ENCODE measurements around the gene TMEM182.
A peak's percentile ranks its signal among the peaks of the same experiment; 100 is the strongest.

TMEM182 gene

DNA sequence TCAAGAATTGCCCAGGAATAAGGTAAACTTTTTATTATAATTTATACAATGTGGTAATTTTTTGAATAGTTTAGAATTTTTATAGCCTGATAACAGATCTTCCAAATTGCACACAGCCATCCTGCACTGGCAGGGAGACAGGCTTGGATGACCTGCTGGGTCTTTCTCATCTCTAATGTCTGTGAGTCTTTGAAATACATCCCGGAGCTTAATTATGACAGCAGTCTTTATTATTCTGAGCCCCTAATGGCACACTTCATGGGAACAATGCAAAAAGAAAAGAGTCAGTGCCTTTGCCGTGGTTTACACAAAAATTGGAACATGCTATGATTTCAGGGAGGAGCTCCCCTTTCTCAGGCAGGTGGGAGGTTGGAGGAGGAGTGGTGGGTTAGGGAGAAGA is 71.0 kb downstream of the TMEM182 start:
- Histone ChIP-seq H3K9me3 (ENCODE audit: control insufficient read depth, insufficient read depth, low read length) (no peaks in the 10 kb centered on the region), H3K27ac (ENCODE audit: low read length) (no peak overlapping the region), H3K4me1 (ENCODE audit: control insufficient read depth, insufficient read depth, low read length) (no peaks in the 10 kb centered on the region), H3K4me3 (ENCODE audit: low read length) (no peak overlapping the region), H3K27me3 (ENCODE audit: control insufficient read depth, insufficient read depth, low read length) (no peaks in the 10 kb centered on the region), H3K36me3 (ENCODE audit: control insufficient read depth, insufficient read depth, low read length) (no peaks in the 10 kb centered on the region)
- no CpG with 5 or more reads among the region's 2 CpGs for WGBS (ENCODE audit: insufficient coverage, insufficient read length)
- DNase-seq (ENCODE audit: low read depth, low spot score), result no peak

DNA sequence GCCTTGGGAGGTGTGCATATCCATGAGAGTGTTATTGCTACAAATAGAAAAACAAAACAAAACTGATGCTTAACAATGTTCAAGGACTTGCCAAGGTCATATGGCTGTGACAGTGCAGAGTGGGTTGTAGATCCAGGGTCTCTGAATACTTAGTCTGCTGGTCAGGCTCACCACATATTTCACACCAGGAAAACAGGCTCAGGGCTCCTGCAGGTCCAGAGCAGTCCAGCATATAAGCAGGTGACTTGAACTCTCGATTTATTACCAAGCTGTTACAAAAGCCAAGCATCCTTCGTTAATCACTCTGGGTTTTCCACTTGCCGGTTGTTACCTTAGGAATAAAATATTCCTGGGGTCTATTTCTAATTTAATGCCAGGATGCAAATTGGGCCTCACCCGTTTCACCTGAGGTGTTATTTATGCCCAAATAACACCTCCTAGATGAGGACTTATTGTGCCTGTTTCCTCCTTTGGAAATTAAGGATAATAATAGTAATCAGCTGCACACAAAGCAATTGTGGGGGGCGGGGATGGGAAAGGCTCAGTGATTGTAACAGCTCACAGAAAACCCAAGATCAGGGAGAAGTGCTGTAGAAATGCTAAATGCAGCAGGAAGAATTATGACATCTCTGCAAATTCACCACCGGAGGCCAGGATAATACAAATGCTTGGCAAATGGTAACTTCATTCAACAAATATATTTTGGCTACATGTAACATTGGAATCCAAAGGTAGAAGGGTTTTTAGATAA is 72.9 kb downstream of the TMEM182 start:
- WGBS (ENCODE audit: insufficient coverage, insufficient read length), result no CpG with 5 or more reads among the region's 6 CpGs
- DNase-seq (ENCODE audit: low read depth, low spot score), result no peak
- no peaks in the 10 kb centered on the region for H3K36me3 ChIP-seq (ENCODE audit: control insufficient read depth, insufficient read depth, low read length)
- H3K4me1 ChIP-seq (ENCODE audit: control insufficient read depth, insufficient read depth, low read length), result no peaks in the 10 kb centered on the region
- H3K27me3 ChIP-seq (ENCODE audit: control insufficient read depth, insufficient read depth, low read length), result no peaks in the 10 kb centered on the region
- no peaks in the 10 kb centered on the region for H3K9me3 ChIP-seq (ENCODE audit: control insufficient read depth, insufficient read depth, low read length)
- no peak overlapping the region for H3K27ac ChIP-seq (ENCODE audit: low read length)
- H3K4me3 ChIP-seq (ENCODE audit: low read length), result no peak overlapping the region

DNA sequence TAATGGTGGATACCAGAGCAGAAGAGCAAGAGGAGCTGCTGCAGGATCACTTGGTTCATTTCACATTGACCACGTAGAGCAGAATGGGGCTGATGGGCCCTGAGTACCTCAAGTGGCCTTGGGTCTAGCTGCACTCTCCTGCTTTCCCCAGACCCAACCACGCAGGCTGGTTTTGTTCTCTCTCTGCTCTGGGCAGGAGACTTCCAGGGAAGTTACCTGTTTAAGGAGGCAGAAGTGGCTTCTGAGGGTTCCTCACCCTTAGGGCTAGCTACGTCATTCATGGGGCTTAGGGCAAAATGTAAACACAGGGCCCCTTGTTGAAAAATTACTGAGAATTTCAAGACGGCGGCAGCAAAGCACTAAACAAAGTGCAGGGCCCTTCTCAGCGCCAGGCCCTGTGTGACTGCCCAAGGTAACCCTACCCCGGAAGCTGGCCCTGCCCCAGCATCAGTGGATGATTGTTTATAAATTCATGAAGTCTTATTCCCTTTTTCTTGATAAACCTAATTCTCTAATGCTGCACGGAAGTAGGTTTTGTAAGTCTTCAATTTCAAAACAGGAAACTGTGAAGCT is 75.9 kb downstream of the TMEM182 start:
- no CpG with 5 or more reads among the region's 8 CpGs for WGBS (ENCODE audit: insufficient coverage, insufficient read length)
- Histone ChIP-seq H3K4me3 (ENCODE audit: low read length) (no peak overlapping the region), H3K27ac (ENCODE audit: low read length) (no peak overlapping the region), H3K9me3 (ENCODE audit: control insufficient read depth, insufficient read depth, low read length) (no peaks in the 10 kb centered on the region), H3K27me3 (ENCODE audit: control insufficient read depth, insufficient read depth, low read length) (no peaks in the 10 kb centered on the region), H3K4me1 (ENCODE audit: control insufficient read depth, insufficient read depth, low read length) (no peaks in the 10 kb centered on the region), H3K36me3 (ENCODE audit: control insufficient read depth, insufficient read depth, low read length) (no peaks in the 10 kb centered on the region)
- DNase-seq (ENCODE audit: low read depth, low spot score), result no peak

DNA sequence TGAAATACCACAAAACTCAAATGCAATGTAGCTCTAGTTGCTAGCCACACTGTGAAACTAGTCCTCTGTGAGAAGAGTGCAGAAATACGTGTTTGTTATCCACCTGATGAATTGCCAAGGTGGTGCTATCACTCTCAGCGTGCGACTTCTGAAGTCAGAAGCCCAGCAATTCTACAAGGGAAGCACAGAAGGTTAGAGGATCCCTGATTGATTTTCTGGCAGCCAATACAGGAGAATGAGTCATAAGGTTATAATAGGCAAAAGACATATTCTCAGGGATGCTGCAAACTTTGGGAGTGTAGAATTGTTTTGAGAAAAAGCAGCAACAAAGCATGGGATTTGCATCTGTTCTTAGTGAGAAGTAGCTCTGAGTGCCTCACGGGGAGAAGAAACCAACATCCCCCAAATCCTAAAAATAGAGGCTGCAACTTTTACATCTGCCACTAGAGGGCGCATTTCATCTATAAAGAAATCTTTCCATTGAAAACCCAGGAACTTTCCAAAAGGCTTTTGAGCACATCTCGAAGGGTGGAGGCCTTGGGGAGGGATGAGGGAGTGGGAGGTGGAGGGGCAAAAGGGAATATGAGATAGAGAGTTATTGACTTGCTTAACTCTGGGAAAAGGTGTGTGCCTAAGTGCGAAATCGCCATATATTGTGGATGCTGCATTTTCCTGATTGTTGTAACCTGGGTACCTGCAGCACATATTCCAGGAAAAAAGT is 78.0 kb downstream of the TMEM182 start:
- Histone ChIP-seq H3K27ac (ENCODE audit: low read length) (no peak overlapping the region), H3K9me3 (ENCODE audit: control insufficient read depth, insufficient read depth, low read length) (no peaks in the 10 kb centered on the region), H3K36me3 (ENCODE audit: control insufficient read depth, insufficient read depth, low read length) (no peaks in the 10 kb centered on the region), H3K4me1 (ENCODE audit: control insufficient read depth, insufficient read depth, low read length) (no peaks in the 10 kb centered on the region), H3K4me3 (ENCODE audit: low read length) (no peak overlapping the region), H3K27me3 (ENCODE audit: control insufficient read depth, insufficient read depth, low read length) (no peaks in the 10 kb centered on the region)
- peak; percentile 18 for DNase-seq (ENCODE audit: low read depth, low spot score)
- WGBS (ENCODE audit: insufficient coverage, insufficient read length), result no CpG with 5 or more reads among the region's 8 CpGs

DNA sequence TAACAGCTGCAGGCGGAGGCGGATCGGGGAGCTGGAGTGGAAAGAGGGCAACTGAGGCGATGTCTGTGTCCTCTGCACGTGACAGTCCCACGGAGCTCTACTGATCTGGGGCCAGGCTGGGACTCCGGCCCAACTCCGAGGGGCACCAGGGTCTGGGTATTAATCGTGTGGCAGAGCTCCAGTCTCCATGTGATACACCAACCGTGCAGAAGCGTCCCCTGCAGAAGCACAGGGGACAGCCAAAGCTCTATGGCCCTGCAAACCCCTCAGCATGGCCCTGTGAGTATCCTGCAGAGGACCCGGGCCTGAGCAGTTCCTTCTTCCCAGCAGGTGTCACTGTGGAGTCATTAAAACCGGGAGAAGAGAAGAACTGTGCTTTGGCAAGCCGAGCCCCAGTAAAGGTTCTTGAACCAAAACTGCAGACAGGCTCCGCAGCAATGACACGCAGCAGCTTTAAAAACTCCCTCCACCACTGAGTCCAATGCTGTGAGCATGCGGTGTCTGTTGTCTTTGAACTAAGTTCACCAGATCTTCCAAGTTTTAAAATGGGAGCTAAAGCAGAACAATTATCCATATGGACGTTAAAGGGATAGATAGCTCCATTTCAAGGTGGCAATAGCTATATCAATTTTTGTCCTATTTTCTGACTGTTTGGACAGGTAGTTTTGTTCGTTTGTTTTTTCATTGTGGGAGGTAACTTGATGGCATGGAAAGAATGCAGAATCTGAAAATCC is 79.4 kb downstream of the TMEM182 start:
- H3K27ac ChIP-seq (ENCODE audit: low read length), result no peak overlapping the region
- WGBS (ENCODE audit: insufficient coverage, insufficient read length), result no CpG with 5 or more reads among the region's 19 CpGs
- no peaks in the 10 kb centered on the region for H3K27me3 ChIP-seq (ENCODE audit: control insufficient read depth, insufficient read depth, low read length)
- H3K4me1 ChIP-seq (ENCODE audit: control insufficient read depth, insufficient read depth, low read length), result no peaks in the 10 kb centered on the region
- no peaks in the 10 kb centered on the region for H3K9me3 ChIP-seq (ENCODE audit: control insufficient read depth, insufficient read depth, low read length)
- peak; percentile 67 for DNase-seq (ENCODE audit: low read depth, low spot score)
- H3K36me3 ChIP-seq (ENCODE audit: control insufficient read depth, insufficient read depth, low read length), result no peaks in the 10 kb centered on the region
- H3K4me3 ChIP-seq (ENCODE audit: low read length), result no peak overlapping the region

DNA sequence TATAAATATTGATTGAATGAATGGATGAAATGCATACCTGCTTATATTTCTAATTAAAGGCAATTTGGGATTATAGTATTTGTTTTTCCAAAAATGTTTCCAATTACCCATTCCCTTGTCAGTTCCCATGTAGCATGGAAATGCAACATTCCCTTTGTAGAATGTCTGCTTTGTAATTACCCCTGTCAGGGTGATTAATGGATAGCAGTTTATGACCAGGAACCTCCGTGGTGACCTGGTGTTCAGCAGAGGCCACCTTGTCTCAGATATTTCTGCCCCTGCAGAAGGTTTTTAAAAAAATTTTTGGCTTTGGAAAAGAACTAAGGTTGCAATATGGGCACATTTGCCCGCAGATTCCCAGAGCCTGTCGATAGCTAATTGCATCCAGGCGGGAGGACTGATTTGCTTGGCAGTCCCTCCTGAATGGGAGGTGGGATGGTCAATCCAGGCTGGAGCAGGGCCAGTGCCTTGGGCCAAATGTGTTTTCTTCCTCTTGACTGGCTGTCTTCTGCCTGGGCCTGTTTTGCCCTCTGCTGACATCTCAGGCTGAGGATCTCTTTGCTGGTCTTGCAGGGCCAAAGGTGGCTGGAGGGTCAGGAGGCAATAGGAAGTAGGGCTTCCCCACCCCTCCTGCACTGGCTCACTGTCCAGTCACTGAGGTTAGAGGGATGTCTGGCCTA is 82.1 kb downstream of the TMEM182 start:
- H3K4me3 ChIP-seq (ENCODE audit: low read length), result no peak overlapping the region
- no peaks in the 10 kb centered on the region for H3K27me3 ChIP-seq (ENCODE audit: control insufficient read depth, insufficient read depth, low read length)
- no peaks in the 10 kb centered on the region for H3K9me3 ChIP-seq (ENCODE audit: control insufficient read depth, insufficient read depth, low read length)
- no peak overlapping the region for H3K27ac ChIP-seq (ENCODE audit: low read length)
- no peak for DNase-seq (ENCODE audit: low read depth, low spot score)
- H3K4me1 ChIP-seq (ENCODE audit: control insufficient read depth, insufficient read depth, low read length), result no peaks in the 10 kb centered on the region
- H3K36me3 ChIP-seq (ENCODE audit: control insufficient read depth, insufficient read depth, low read length), result no peaks in the 10 kb centered on the region
- no CpG with 5 or more reads among the region's 4 CpGs for WGBS (ENCODE audit: insufficient coverage, insufficient read length)

DNA sequence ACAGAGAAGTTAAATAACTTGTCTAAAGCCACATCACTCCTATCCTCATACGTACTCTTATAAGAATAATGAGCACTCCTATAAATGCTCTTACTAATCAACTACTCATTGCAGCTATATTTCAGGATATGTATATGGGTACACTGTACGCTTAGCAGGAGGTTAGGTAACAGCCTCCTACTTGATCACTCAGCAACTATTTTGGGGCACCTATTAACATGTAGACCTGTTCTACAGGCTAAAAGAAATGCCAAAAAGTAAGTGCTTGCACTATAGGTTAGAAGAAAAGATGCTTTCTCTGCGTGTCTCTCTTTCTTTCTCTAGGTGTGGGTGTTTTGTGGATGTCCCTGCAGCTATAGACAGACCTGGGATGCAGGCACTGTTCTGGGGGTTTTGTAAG is 83.1 kb downstream of the TMEM182 start:
- Histone ChIP-seq H3K27me3 (ENCODE audit: control insufficient read depth, insufficient read depth, low read length) (no peaks in the 10 kb centered on the region), H3K36me3 (ENCODE audit: control insufficient read depth, insufficient read depth, low read length) (no peaks in the 10 kb centered on the region), H3K27ac (ENCODE audit: low read length) (no peak overlapping the region), H3K4me1 (ENCODE audit: control insufficient read depth, insufficient read depth, low read length) (no peaks in the 10 kb centered on the region), H3K9me3 (ENCODE audit: control insufficient read depth, insufficient read depth, low read length) (no peaks in the 10 kb centered on the region), H3K4me3 (ENCODE audit: low read length) (no peak overlapping the region)
- WGBS (ENCODE audit: insufficient coverage, insufficient read length), result no CpG with 5 or more reads among the region's 3 CpGs
- DNase-seq (ENCODE audit: low read depth, low spot score), result no peak

DNA sequence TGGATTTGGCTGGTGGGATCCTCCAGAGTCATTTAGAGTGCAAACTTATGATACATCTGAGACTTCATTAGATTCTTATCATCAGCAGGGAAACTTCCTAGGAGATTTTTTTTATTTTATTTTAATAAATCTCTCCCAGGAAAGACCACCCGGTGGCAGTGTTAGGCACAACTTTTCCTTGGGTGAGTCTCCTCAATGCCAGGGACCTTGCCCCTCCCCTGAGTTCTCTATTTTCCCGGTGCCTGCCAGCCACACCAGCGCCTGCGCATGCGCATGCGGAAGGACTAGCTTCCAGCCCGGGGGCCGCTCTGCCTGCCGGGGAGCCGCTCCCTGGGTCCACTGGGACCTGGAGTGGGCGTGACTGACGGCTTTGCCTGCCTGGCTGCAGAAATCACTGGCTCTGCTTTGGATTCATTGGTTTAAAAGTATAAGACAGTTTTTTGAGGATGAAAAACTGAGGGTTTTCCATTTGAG is 86.6 kb downstream of the TMEM182 start:
- Histone ChIP-seq H3K36me3 (ENCODE audit: control insufficient read depth, insufficient read depth, low read length) (no peaks in the 10 kb centered on the region), H3K27ac (ENCODE audit: low read length) (no peak overlapping the region), H3K4me1 (ENCODE audit: control insufficient read depth, insufficient read depth, low read length) (no peaks in the 10 kb centered on the region), H3K4me3 (ENCODE audit: low read length) (no peak overlapping the region), H3K9me3 (ENCODE audit: control insufficient read depth, insufficient read depth, low read length) (no peaks in the 10 kb centered on the region), H3K27me3 (ENCODE audit: control insufficient read depth, insufficient read depth, low read length) (no peaks in the 10 kb centered on the region)
- WGBS (ENCODE audit: insufficient coverage, insufficient read length), result no CpG with 5 or more reads among the region's 12 CpGs
- DNase-seq (ENCODE audit: low read depth, low spot score), result peak; percentile 66

DNA sequence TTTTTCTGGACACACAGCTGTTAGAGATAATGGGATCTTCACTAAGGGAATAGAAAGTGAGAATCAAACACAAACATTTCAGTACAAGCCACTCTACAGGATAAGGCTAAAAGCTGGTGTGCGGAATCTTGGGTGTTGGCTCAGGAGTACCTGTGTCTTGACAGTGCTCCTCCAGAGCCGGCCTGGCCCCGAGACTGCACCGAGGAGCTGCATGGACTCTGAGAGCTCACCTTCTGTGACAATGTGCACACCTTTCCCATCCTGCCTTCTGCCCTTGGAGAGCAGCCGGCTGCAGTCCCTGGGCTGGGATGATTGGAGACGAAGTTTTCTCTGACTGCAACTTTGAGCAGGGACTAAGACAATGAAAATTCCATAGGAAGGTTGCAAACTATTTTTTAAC is 89.1 kb downstream of the TMEM182 start:
- Histone ChIP-seq H3K4me1 (ENCODE audit: control insufficient read depth, insufficient read depth, low read length) (no peaks in the 10 kb centered on the region), H3K27me3 (ENCODE audit: control insufficient read depth, insufficient read depth, low read length) (no peaks in the 10 kb centered on the region), H3K9me3 (ENCODE audit: control insufficient read depth, insufficient read depth, low read length) (no peaks in the 10 kb centered on the region; the same call in 1 of the 2 replicates)

DNA sequence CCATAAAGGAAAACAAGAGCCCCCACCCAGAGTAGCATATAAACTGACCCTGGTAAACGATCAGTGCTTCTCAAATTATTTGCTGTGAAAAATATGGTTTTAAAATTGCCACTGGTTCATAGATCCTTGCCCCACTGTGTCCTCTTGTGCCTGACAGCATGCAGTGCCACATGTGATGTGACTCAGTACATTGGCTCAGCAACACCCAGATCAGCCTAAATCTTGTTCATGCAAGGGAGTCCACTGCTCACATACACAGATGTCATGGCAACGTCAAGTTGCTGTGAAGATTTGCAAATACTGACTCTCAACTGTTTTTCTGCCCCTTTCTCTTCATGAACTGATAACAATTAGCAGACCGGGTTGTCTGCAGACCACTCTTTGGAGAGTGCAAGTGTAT is 91.0 kb downstream of the TMEM182 start:
- H3K36me3 ChIP-seq (ENCODE audit: control insufficient read depth, insufficient read depth, low read length), result no peaks in the 10 kb centered on the region
- H3K4me3 ChIP-seq (ENCODE audit: low read length), result no peak overlapping the region
- DNase-seq (ENCODE audit: low read depth, low spot score), result no peak
- H3K27ac ChIP-seq (ENCODE audit: low read length), result no peak overlapping the region
- no peaks in the 10 kb centered on the region; the same call in 1 of the 2 replicates for H3K9me3 ChIP-seq (ENCODE audit: control insufficient read depth, insufficient read depth, low read length)
- no peaks in the 10 kb centered on the region for H3K27me3 ChIP-seq (ENCODE audit: control insufficient read depth, insufficient read depth, low read length)
- no peaks in the 10 kb centered on the region for H3K4me1 ChIP-seq (ENCODE audit: control insufficient read depth, insufficient read depth, low read length)
- no CpG with 5 or more reads among the region's 3 CpGs for WGBS (ENCODE audit: insufficient coverage, insufficient read length)

More for the DNA sequence above, 89.1 kb downstream of the TMEM182 start:
- no peak overlapping the region for H3K27ac ChIP-seq (ENCODE audit: low read length)
- H3K36me3 ChIP-seq (ENCODE audit: control insufficient read depth, insufficient read depth, low read length), result no peaks in the 10 kb centered on the region
- WGBS (ENCODE audit: insufficient coverage, insufficient read length), result no CpG with 5 or more reads among the region's 6 CpGs
- DNase-seq (ENCODE audit: low read depth, low spot score), result no peak
- H3K4me3 ChIP-seq (ENCODE audit: low read length), result no peak overlapping the region
